ENCODE measurements around the gene SNX30. TPM values are rescaled to one million over a fixed set of nuclear protein-coding genes. Genes with fewer than 3 reads are reported as not detected.

Gene SNX30
- total RNA-seq, 1 donor from 2014 or later = 7.5 TPM

DNA sequence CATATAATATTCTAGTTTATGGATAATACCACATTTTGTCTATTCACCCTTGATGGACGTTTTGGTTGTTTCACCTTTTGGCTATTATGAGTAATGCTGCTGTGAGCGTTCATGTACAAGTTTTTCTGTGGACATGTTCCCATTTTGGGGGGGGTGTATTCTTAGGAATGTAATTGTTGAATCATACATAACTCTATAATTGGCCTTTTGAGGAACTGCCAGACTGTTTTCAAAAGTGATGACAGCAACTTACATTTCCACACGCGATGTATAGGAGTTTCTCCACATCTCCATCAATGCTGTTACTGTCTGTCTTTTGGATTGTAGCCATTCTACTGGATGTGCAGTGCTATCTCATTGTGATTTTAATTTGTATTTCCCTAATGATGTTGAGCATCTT lies 70.3 kb downstream of the SNX30 start:
- no peak for DNase-seq (ENCODE audit: low read depth in 2 of 2)

DNA sequence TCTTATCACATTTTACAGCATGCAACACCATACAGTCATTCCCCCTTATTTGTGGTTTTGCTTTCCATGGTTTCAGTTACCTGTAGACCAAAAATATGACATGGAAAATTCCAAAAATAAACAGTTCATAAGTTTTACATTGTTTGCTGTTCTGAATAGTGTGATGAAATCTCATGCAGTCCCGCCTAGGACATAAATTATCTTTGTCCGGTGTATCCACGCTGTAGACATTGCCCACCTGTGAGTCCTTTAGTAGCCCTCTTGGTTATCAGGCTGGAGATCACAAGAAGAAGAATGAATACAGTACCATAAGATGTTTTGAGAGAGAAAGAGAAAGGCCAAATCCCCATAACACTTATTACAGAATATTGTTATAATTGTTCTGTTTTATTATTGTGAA lies 72.1 kb downstream of the SNX30 start:
- no peak for DNase-seq (ENCODE audit: low read depth in 2 of 2)

DNA sequence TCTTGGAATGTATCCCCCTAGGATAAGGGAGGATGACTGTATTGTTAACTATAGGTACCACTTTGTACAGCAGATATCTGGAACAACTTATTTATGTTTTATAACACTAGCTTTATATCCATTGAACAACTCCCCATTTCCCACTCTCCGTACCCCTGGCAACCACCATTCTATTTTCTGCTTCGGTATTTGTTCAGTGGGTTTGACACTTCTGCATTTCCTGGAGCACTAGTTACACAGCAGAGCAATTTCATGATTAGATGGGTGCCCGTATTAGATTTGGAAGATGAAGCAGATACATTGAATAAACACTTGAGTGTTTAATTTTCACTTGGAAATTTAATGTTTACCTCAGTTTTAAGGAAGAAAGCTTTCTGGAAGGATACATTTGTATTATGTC lies 72.7 kb downstream of the SNX30 start:
- no peak for DNase-seq (ENCODE audit: low read depth in 2 of 2)

DNA sequence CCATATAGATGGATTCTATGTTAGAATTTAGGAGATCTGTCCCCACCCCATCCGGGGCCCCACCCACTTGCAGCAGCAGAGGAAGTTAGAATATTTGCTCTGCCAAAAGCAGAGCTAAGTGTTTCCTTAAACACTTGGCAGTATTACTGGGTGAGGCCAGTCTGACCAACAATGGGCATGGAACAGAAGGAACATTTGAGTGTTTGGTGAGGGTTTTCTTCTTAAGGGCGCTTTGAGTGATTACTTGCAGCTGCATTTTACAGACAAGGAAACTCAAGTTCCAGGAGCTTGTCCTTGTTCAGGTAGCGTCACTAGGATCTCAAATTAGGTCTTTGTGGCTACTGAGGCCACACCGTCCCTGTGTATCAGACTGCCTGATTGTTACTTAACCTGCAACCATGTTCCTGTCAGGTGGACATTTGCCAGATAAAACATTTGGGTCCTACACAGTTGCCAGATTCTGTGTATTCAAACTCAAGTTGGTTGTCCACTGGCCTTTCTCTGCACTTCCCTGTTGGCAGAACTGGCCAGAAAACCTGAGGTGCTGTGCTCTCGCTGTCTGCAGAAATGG lies 80.8 kb downstream of the SNX30 start:
- peak; percentile 26 to 69 for DNase-seq (ENCODE audit: low read depth in 2 of 2)

DNA sequence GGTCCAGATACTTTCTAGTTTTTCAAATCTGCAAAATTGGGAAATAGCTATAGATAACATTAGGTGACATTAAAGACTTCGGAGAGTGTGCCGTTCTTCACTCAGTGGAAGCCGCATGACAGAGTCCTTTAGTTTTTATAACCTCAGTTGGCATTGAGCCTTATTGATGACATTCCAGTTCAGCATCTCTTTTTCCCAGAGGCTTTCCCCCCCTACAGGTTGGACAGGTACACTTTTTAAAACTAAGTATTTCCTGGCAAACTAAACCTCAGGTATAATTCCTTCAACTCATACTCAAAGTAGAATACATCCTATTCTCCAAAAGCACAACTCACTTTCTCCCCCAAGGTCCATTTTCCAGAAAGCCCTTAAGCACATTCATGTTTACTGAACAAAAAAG lies 81.4 kb downstream of the SNX30 start:
- no peak for DNase-seq (ENCODE audit: low read depth in 2 of 2)

- DNase-seq (ENCODE audit: low read depth in 2 of 2) = no peak
Observed at GRCh38 chr9:112833081-112833480, 82.5 kb downstream of the SNX30 start.

- DNase-seq (ENCODE audit: low read depth in 2 of 2) = peak; percentile 34 to 56
Observed at GRCh38 chr9:112836394-112836793, 85.8 kb downstream of the SNX30 start.

DNA sequence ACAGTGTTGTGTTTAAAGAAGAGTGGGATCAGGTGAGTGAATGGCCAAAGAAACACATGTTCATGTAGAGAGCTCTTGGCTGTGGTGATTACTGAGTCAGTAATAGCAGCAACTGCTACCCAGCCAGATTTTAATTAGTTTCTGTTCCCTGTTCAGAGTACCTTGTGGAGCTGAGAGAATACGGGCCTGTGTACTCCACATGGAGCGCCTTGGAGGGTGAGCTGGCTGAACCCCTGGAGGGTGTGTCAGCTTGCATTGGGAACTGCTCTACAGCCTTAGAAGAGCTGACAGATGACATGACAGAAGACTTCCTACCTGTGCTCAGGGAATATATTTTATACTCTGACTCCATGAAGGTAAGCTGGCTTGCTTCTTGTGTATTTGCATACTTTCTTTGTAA lies 87.8 kb downstream of the SNX30 start:
- no peak for DNase-seq (ENCODE audit: low read depth in 2 of 2)

- no peak for DNase-seq (ENCODE audit: low read depth in 2 of 2)
Observed at GRCh38 chr9:112839331-112839730, 88.8 kb downstream of the SNX30 start.

DNA sequence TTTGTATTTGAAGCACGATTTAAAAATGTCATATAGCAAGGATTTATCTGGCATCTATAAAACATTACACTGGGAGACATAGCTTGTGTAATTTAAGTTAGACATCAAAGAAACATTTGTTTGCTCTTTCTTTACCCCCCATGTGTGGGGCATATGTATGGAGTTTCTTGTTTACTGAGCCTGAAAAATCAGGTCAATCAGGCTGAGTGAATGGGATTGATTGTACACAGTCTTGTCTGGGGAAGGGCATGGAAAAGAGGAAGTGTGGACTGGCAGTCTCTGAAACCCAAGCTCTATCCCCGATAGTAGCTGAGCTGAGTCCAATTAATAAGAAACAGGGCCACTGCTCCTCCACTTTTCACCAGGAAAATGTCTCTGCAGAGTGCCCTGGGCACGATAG lies 90.7 kb downstream of the SNX30 start:
- DNase-seq (ENCODE audit: low read depth in 2 of 2) = no peak

DNA sequence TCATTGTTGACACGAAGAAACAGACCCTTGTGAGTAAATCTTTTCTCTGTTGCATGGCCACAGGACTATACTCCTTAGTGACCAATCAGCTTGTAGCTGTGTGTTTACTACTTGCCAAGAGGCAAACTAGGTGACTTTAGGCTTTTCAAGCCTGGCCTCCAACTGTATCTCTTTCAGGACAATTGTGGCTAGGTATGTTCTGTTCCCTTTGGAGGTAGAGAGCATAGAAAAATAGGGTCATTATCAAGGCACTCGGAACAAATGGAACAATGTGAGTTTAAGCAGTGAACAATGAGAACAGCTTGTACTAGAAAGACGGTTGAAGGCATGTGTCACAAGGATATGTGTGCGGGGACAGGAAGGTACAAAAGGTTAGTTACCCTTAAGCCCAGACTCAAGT lies 92.0 kb downstream of the SNX30 start:
- DNase-seq (ENCODE audit: low read depth in 2 of 2) = no peak

DNA sequence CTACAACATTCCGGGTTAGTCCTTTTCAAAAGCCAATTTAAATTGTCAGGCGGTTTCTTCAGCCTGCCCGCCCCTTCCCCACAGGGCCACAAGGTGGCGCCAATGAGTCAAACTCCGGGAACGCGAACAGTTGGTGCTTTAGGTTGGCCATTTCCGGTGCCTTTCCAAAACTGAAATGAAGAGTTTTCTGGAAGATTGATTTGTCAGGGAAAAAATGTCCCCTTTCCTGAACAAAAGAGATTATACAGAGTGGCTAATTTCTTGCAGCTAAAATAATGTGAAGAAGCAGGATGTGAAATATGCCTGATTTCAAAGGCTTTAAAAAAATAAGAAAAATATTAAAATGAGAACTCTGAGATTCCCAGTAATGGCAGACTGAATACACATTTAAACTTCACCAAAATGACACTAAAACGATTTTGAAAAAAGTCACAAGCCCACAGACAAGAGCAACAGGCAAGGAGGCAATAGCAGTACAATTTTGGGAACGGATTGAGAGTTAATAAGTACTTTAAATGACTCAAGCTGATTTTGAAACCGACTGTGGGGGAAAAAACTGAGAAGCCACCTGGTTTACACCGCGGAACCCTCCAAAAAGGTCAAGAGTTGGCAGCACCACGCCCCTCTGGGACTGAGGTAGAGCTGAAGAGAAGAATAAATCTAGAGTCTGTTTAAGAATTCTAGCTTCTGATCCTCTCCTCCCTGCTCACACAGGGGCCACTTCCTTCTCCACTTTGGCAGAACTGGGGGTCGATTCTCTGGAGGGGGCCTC lies 94.4 kb downstream of the SNX30 start:
- DNase-seq (ENCODE audit: low read depth in 2 of 2) = peak; percentile 67 to 72

- peak; percentile 21 to 29 for DNase-seq (ENCODE audit: low read depth in 2 of 2)
Observed at GRCh38 chr9:112846528-112847488, 96.2 kb downstream of the SNX30 start.

- peak in 1 of 2 donors; percentile 10 for DNase-seq (ENCODE audit: low read depth in 2 of 2)
Observed at GRCh38 chr9:112848316-112849151, 98.0 kb downstream of the SNX30 start.

DNA sequence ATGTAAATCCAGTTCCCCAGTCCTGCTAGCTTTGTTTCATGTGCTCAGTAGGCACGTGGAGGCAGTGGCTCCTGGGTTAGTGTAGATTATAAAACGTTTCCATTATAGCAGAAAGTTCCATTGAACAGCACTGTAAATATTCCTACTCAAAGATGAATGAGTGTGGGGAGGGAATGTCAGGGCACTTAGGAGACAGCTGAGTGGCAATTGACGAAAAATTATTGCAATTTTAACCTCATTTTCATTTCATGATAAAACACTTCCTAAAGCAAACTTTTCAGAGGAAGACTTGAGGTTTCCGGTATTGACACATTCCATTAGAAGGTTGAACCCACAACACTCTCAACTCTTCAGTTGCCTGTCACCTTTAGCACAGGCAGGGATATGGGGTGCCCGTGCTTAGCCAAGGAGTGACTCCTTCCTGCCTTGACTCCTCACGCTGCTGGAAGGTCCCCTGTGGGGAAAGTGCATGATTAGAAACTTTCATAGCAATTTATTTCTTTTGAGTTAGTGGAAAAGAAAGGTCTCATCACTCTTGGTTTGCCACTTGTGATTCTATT lies 98.9 kb downstream of the SNX30 start:
- no peak for DNase-seq (ENCODE audit: low read depth in 2 of 2)

GRCh38 chr9:112850840-112851239 lies 100.3 kb downstream of the SNX30 start:
- no peak for DNase-seq (ENCODE audit: low read depth in 2 of 2)

GRCh38 chr9:112852741-112853504 lies 102.4 kb downstream of the SNX30 start:
- peak in 1 of 2 donors; percentile 13 for DNase-seq (ENCODE audit: low read depth in 2 of 2)

GRCh38 chr9:112853882-112854585 lies 103.5 kb downstream of the SNX30 start:
- no peak for DNase-seq (ENCODE audit: low read depth in 2 of 2)

- DNase-seq (ENCODE audit: low read depth in 2 of 2) = no peak
Observed at GRCh38 chr9:112854657-112855056, 104.1 kb downstream of the SNX30 start.

DNA sequence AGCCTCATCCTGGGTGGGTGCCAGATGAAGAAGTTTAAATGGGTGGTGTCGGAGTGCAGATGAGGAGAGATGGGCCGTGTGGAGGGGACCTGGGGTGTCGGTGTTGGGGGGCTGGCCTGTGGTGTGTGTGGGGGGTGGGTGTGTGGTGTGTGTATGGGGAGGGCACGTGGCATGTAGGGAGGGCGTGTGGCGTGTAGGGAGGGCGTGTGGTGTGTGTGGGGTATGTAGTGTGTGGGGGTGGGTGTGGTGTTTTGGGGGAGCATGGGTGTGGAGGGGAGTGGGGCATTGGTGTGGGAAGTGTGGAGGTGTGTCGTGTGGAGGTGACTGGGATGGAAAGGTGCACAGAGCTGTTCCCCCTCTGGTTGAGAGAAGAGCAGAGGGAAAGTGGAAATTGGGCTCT lies 105.6 kb downstream of the SNX30 start:
- no peak for DNase-seq (ENCODE audit: low read depth in 2 of 2)
